HepG2 (cell line): ENCODE data around the gene TPST2. TPM values are rescaled to one million over a fixed set of nuclear protein-coding genes. Genes with fewer than 3 reads are reported as not detected.
A peak's percentile ranks its signal among the peaks of the same experiment; 100 is the strongest.

ENCODE experiments used
- CBX5 ChIP-seq: sonication (generic); formaldehyde crosslinking; IDR thresholded peaks from 2 replicates; pipeline ENCODE4 v1.4.0; 2020; ENCODE audit warnings: missing genetic modification reagents, borderline replicate concordance
- HNRNPK ChIP-seq: fragments of 200-400 bp; formaldehyde crosslinking; IDR thresholded peaks from 2 replicates; pipeline ENCODE4 v1.6.1; 2018; ENCODE audit warnings: low read length, low read depth, moderate library complexity, mild to moderate bottlenecking; ENCODE audit not compliant: poor library complexity, severe bottlenecking
- MYPOP ChIP-seq: sonication (generic); formaldehyde crosslinking; IDR thresholded peaks from 2 replicates; pipeline ENCODE4 v1.8.1; 2023; ENCODE audit warnings: mild to moderate bottlenecking, moderate library complexity, missing genetic modification reagents
- MZF1 ChIP-seq: sonication (generic); formaldehyde crosslinking; IDR thresholded peaks from 2 replicates; pipeline ENCODE4 v1.8.1; 2023; ENCODE audit warnings: mild to moderate bottlenecking, missing genetic modification reagents, borderline replicate concordance
- NR1H2 ChIP-seq: sonication (generic); formaldehyde crosslinking; IDR thresholded peaks from 2 replicates; pipeline ENCODE4 v1.8.1; 2022; ENCODE audit warnings: low read depth, missing genetic modification reagents, borderline replicate concordance
- NR2F2 ChIP-seq: IDR thresholded peaks from 2 replicates; pipeline ENCODE4 v1.6.1; 2012; ENCODE audit warnings: low read depth, inconsistent platforms, borderline replicate concordance
- POGZ ChIP-seq: sonication (generic); formaldehyde crosslinking; IDR thresholded peaks from 2 replicates; pipeline ENCODE4 v1.4.0; 2020; ENCODE audit warnings: mild to moderate bottlenecking, missing genetic modification reagents
- PPARG ChIP-seq: conservative IDR thresholded peaks from 2 replicates; pipeline ENCODE4 v1.6.1; 2016; ENCODE audit warnings: missing biosample characterization, missing genetic modification reagents
- SMAD3 ChIP-seq: sonication (generic); formaldehyde crosslinking; IDR thresholded peaks from 2 replicates; pipeline ENCODE4 v1.4.0; 2020; ENCODE audit warnings: missing genetic modification reagents
- SYNCRIP ChIP-seq: fragments of 200-400 bp; formaldehyde crosslinking; IDR thresholded peaks from 2 replicates; pipeline ENCODE4 v1.6.1; 2018; ENCODE audit warnings: mild to moderate bottlenecking, low read depth, low read length; ENCODE audit not compliant: insufficient read depth
- YEATS4 ChIP-seq: sonication (generic); formaldehyde crosslinking; IDR thresholded peaks from 2 replicates; pipeline ENCODE4 v1.4.0; 2020; ENCODE audit warnings: missing genetic modification reagents, borderline replicate concordance
- ZBTB2 ChIP-seq: sonication (generic); formaldehyde crosslinking; IDR thresholded peaks from 2 replicates; pipeline ENCODE4 v1.8.0; 2022; ENCODE audit warnings: low read depth, missing genetic modification reagents
- ZFP36 ChIP-seq: fragments of 150-350 bp; IDR thresholded peaks from 2 replicates; pipeline ENCODE4 v1.6.1; 2018; ENCODE audit warnings: borderline replicate concordance, low read length, low read depth; ENCODE audit not compliant: partially characterized antibody
- ZFP91 ChIP-seq: sonication (generic); formaldehyde crosslinking; IDR thresholded peaks from 2 replicates; pipeline ENCODE4 v1.9.0; 2022; ENCODE audit warnings: missing genetic modification reagents, mild to moderate bottlenecking, borderline replicate concordance
- ZHX1 ChIP-seq: sonication (generic); formaldehyde crosslinking; IDR thresholded peaks from 2 replicates; pipeline ENCODE4 v1.8.1; 2022; ENCODE audit warnings: low read depth, mild to moderate bottlenecking, missing genetic modification reagents
- ZNF136 ChIP-seq: sonication (generic); formaldehyde crosslinking; IDR thresholded peaks from 2 replicates; pipeline ENCODE4 v1.8.1; 2022; ENCODE audit warnings: low read depth, mild to moderate bottlenecking, moderate library complexity, missing genetic modification reagents
- ZNF143 ChIP-seq: sonication (generic); formaldehyde crosslinking; IDR thresholded peaks from 2 replicates; pipeline ENCODE4 v1.4.0; 2020; ENCODE audit warnings: missing genetic modification reagents
- ZNF296 ChIP-seq: sonication (generic); formaldehyde crosslinking; conservative IDR thresholded peaks from 2 replicates; pipeline ENCODE4 v1.5.0; 2020; ENCODE audit warnings: mild to moderate bottlenecking, missing genetic modification reagents
- ZNF776 ChIP-seq: sonication (generic); formaldehyde crosslinking; IDR thresholded peaks from 2 replicates; pipeline ENCODE4 v1.4.0; 2020; ENCODE audit warnings: mild to moderate bottlenecking, missing genetic modification reagents
- ZNF83 ChIP-seq: sonication (generic); formaldehyde crosslinking; IDR thresholded peaks from 2 replicates; pipeline ENCODE4 v1.4.0; 2020; ENCODE audit warnings: missing genetic modification reagents, mild to moderate bottlenecking, borderline replicate concordance
- ZNF883 ChIP-seq: sonication (generic); formaldehyde crosslinking; IDR thresholded peaks from 2 replicates; pipeline ENCODE4 v1.5.1; 2020; ENCODE audit warnings: mild to moderate bottlenecking, missing genetic modification reagents; ENCODE audit errors: not compliant biosample characterization
- polyA plus RNA-seq, 8 experiments: library from polyadenylated mRNA; depleted of rRNA in 3 of 8; stranded (reverse) in 7 of 8; unstranded in 1 of 8; fragments of >200 nt; fragmentation: Illumina TruSeq in 4 of 8; extraction: Trizol in 4 of 8; gene quantifications; 2 replicates each; pipeline versions ENCODE4 v1.2.1 to v1.2.3, GENCODE V29; 2011 to 2016; ENCODE audit warnings: low read depth in 4 of 8, missing spikeins in 1 of 8, mixed read lengths in 1 of 8; ENCODE audit not compliant: insufficient read depth in 1 of 8
- total RNA-seq, 5 experiments: library from RNA; depleted of rRNA; stranded (reverse); fragments of >200 nt; fragmentation: Illumina TruSeq; extraction: Trizol; gene quantifications; 2 replicates each; pipeline ENCODE4 v1.2.3, GENCODE V29; 2016; ENCODE audit warnings: low read depth in 1 of 5

The TPST2 gene
- total and polyA plus RNA-seq, 2 of the 13 experiments (the other 11 are each of a cell fraction or from before 2014, with no cell fraction given) = 15.2 to 23.8 TPM

- TF ChIP-seq HNRNPK = no peak
- peak; percentile 63 for TF ChIP-seq ZNF143 (CRISPR knock-in tag)
- peak; percentile 95 for TF ChIP-seq YEATS4
- TF ChIP-seq MZF1 (CRISPR knock-in tag) = 0 out of 2 replicates have a peak, but pooled peaks have one; percentile 65
- 0 out of 2 replicates have a peak, but pooled peaks have one; percentile 33 for TF ChIP-seq PPARG (CRISPR knock-in tag)
- peak; percentile 79; the same call in 1 of the 2 replicates for TF ChIP-seq ZNF776 (CRISPR knock-in tag)
- peak; percentile 82 for TF ChIP-seq ZFP91
- TF ChIP-seq ZNF883 (CRISPR knock-in tag) = peak; percentile 85
- no peak; the same call in 1 of the 2 replicates for TF ChIP-seq NR2F2
- TF ChIP-seq ZNF136 (CRISPR knock-in tag) = peak; percentile 71; the same call in 1 of the 2 replicates
- peak; percentile 85 for TF ChIP-seq ZFP36
- peak; percentile 72; the same call in 1 of the 2 replicates for TF ChIP-seq CBX5
- peak; percentile 82 for TF ChIP-seq POGZ
- TF ChIP-seq ZNF83 (CRISPR knock-in tag) = no peak
- 0 out of 2 replicates have a peak, but pooled peaks have one; percentile 46 for TF ChIP-seq MYPOP
- 0 out of 2 replicates have a peak, but pooled peaks have one; percentile 20 for TF ChIP-seq SMAD3 (CRISPR knock-in tag)
- 0 out of 2 replicates have a peak, but pooled peaks have one; percentile 17 for TF ChIP-seq NR1H2 (CRISPR knock-in tag)
- TF ChIP-seq SYNCRIP = no peak
- TF ChIP-seq ZHX1 (CRISPR knock-in tag) = peak; percentile 94; the same call in 1 of the 2 replicates
- no peak for TF ChIP-seq ZNF296 (CRISPR knock-in tag)
- peak; percentile 89 for TF ChIP-seq ZBTB2 (CRISPR knock-in tag)
Observed at GRCh38 chr22:26483439-26484359, 106.2 kb downstream of the TPST2 start, which contains the start of the genes HPS4 and SRRD (continued).
